ENCODE measurements around the gene PLCB1.

The PLCB1 gene

GRCh38 chr20:8865636-8866035 is 733.6 kb downstream of the PLCB1 start:
- no peaks in the 10 kb centered on the region for H3K36me3 ChIP-seq (ENCODE audit: control insufficient read depth in 2 of 2, insufficient read depth in 2 of 2, low read length in 2 of 2)
- H3K4me3 ChIP-seq (ENCODE audit: low read length in 2 of 2) = no peak overlapping the region
- no peak overlapping the region for H3K27ac ChIP-seq (ENCODE audit: low read depth in 2 of 2, low read length in 2 of 2)
- H3K9ac ChIP-seq (ENCODE audit: low read depth in 1 of 2, low read length in 2 of 2) = no peak overlapping the region
- no peaks in the 10 kb centered on the region for H3K9me3 ChIP-seq (ENCODE audit: control insufficient read depth in 2 of 2, low read length in 2 of 2)
- no peaks in the 10 kb centered on the region for H3K27me3 ChIP-seq (ENCODE audit: control insufficient read depth in 2 of 2, insufficient read depth in 2 of 2, low read length in 2 of 2)
- H3K4me1 ChIP-seq (ENCODE audit: control insufficient read depth in 2 of 2, insufficient read depth in 2 of 2, low read length in 2 of 2) = no peaks in the 10 kb centered on the region

GRCh38 chr20:8867038-8867740 is 735.1 kb downstream of the PLCB1 start:
- Histone ChIP-seq H3K27me3 (ENCODE audit: control insufficient read depth in 2 of 2, insufficient read depth in 2 of 2, low read length in 2 of 2) (no peaks in the 10 kb centered on the region), H3K27ac (ENCODE audit: low read depth in 2 of 2, low read length in 2 of 2) (no peak overlapping the region)

GRCh38 chr20:8870652-8871051 is 738.6 kb downstream of the PLCB1 start:
- H3K4me3 ChIP-seq (ENCODE audit: low read length in 2 of 2) = no peak overlapping the region
- no peaks in the 10 kb centered on the region for H3K27me3 ChIP-seq (ENCODE audit: control insufficient read depth in 2 of 2, insufficient read depth in 2 of 2, low read length in 2 of 2)
- H3K9me3 ChIP-seq (ENCODE audit: control insufficient read depth in 2 of 2, low read length in 2 of 2) = no peaks in the 10 kb centered on the region

More at GRCh38 chr20:8867038-8867740, 735.1 kb downstream of the PLCB1 start:
- Histone ChIP-seq H3K4me3 (ENCODE audit: low read length in 2 of 2) (no peak overlapping the region), H3K9ac (ENCODE audit: low read depth in 1 of 2, low read length in 2 of 2) (no peak overlapping the region), H3K36me3 (ENCODE audit: control insufficient read depth in 2 of 2, insufficient read depth in 2 of 2, low read length in 2 of 2) (no peaks in the 10 kb centered on the region), H3K9me3 (ENCODE audit: control insufficient read depth in 2 of 2, low read length in 2 of 2) (no peaks in the 10 kb centered on the region), H3K4me1 (ENCODE audit: control insufficient read depth in 2 of 2, insufficient read depth in 2 of 2, low read length in 2 of 2) (no peaks in the 10 kb centered on the region)

GRCh38 chr20:8874437-8874836 is 742.4 kb downstream of the PLCB1 start:
- Histone ChIP-seq H3K27ac (ENCODE audit: low read depth in 2 of 2, low read length in 2 of 2) (no peak overlapping the region), H3K9ac (ENCODE audit: low read depth in 1 of 2, low read length in 2 of 2) (no peak overlapping the region), H3K27me3 (ENCODE audit: control insufficient read depth in 2 of 2, insufficient read depth in 2 of 2, low read length in 2 of 2) (no peaks in the 10 kb centered on the region), H3K36me3 (ENCODE audit: control insufficient read depth in 2 of 2, insufficient read depth in 2 of 2, low read length in 2 of 2) (no peaks in the 10 kb centered on the region), H3K9me3 (ENCODE audit: control insufficient read depth in 2 of 2, low read length in 2 of 2) (no peaks in the 10 kb centered on the region), H3K4me3 (ENCODE audit: low read length in 2 of 2) (no peak overlapping the region), H3K4me1 (ENCODE audit: control insufficient read depth in 2 of 2, insufficient read depth in 2 of 2, low read length in 2 of 2) (peaks cover 0 to 3% of the 10 kb centered on the region in 2 donors)

More at GRCh38 chr20:8870652-8871051, 738.6 kb downstream of the PLCB1 start:
- Histone ChIP-seq H3K4me1 (ENCODE audit: control insufficient read depth in 2 of 2, insufficient read depth in 2 of 2, low read length in 2 of 2) (no peaks in the 10 kb centered on the region), H3K36me3 (ENCODE audit: control insufficient read depth in 2 of 2, insufficient read depth in 2 of 2, low read length in 2 of 2) (no peaks in the 10 kb centered on the region), H3K9ac (ENCODE audit: low read depth in 1 of 2, low read length in 2 of 2) (no peak overlapping the region), H3K27ac (ENCODE audit: low read depth in 2 of 2, low read length in 2 of 2) (no peak overlapping the region)

- H3K27me3 ChIP-seq (ENCODE audit: control insufficient read depth in 2 of 2, insufficient read depth in 2 of 2, low read length in 2 of 2) = no peaks in the 10 kb centered on the region
- H3K9ac ChIP-seq (ENCODE audit: low read depth in 1 of 2, low read length in 2 of 2) = no peak overlapping the region
These were observed 743.5 kb downstream of the PLCB1 start for GRCh38 chr20:8875586-8875985.

GRCh38 chr20:8876366-8876765 is 744.3 kb downstream of the PLCB1 start:
- Histone ChIP-seq H3K4me1 (ENCODE audit: control insufficient read depth in 2 of 2, insufficient read depth in 2 of 2, low read length in 2 of 2) (peaks cover 0 to 3% of the 10 kb centered on the region in 2 donors), H3K9me3 (ENCODE audit: control insufficient read depth in 2 of 2, low read length in 2 of 2) (no peaks in the 10 kb centered on the region), H3K27me3 (ENCODE audit: control insufficient read depth in 2 of 2, insufficient read depth in 2 of 2, low read length in 2 of 2) (no peaks in the 10 kb centered on the region), H3K4me3 (ENCODE audit: low read length in 2 of 2) (no peak overlapping the region), H3K27ac (ENCODE audit: low read depth in 2 of 2, low read length in 2 of 2) (no peak overlapping the region), H3K36me3 (ENCODE audit: control insufficient read depth in 2 of 2, insufficient read depth in 2 of 2, low read length in 2 of 2) (no peaks in the 10 kb centered on the region), H3K9ac (ENCODE audit: low read depth in 1 of 2, low read length in 2 of 2) (no peak overlapping the region)

More at GRCh38 chr20:8875586-8875985, 743.5 kb downstream of the PLCB1 start:
- Histone ChIP-seq H3K4me3 (ENCODE audit: low read length in 2 of 2) (no peak overlapping the region), H3K27ac (ENCODE audit: low read depth in 2 of 2, low read length in 2 of 2) (no peak overlapping the region), H3K4me1 (ENCODE audit: control insufficient read depth in 2 of 2, insufficient read depth in 2 of 2, low read length in 2 of 2) (peaks cover 0 to 3% of the 10 kb centered on the region in 2 donors), H3K9me3 (ENCODE audit: control insufficient read depth in 2 of 2, low read length in 2 of 2) (no peaks in the 10 kb centered on the region), H3K36me3 (ENCODE audit: control insufficient read depth in 2 of 2, insufficient read depth in 2 of 2, low read length in 2 of 2) (no peaks in the 10 kb centered on the region)

GRCh38 chr20:8877294-8877693 is 745.2 kb downstream of the PLCB1 start:
- Histone ChIP-seq H3K27ac (ENCODE audit: low read depth in 2 of 2, low read length in 2 of 2) (no peak overlapping the region), H3K36me3 (ENCODE audit: control insufficient read depth in 2 of 2, insufficient read depth in 2 of 2, low read length in 2 of 2) (no peaks in the 10 kb centered on the region), H3K4me3 (ENCODE audit: low read length in 2 of 2) (no peak overlapping the region), H3K27me3 (ENCODE audit: control insufficient read depth in 2 of 2, insufficient read depth in 2 of 2, low read length in 2 of 2) (no peaks in the 10 kb centered on the region), H3K4me1 (ENCODE audit: control insufficient read depth in 2 of 2, insufficient read depth in 2 of 2, low read length in 2 of 2) (peaks cover 0 to 3% of the 10 kb centered on the region in 2 donors), H3K9me3 (ENCODE audit: control insufficient read depth in 2 of 2, low read length in 2 of 2) (no peaks in the 10 kb centered on the region), H3K9ac (ENCODE audit: low read depth in 1 of 2, low read length in 2 of 2) (no peak overlapping the region)

- Histone ChIP-seq H3K27me3 (ENCODE audit: control insufficient read depth in 2 of 2, insufficient read depth in 2 of 2, low read length in 2 of 2) (no peaks in the 10 kb centered on the region), H3K4me1 (ENCODE audit: control insufficient read depth in 2 of 2, insufficient read depth in 2 of 2, low read length in 2 of 2) (peaks cover 0 to 3% of the 10 kb centered on the region in 2 donors), H3K4me3 (ENCODE audit: low read length in 2 of 2) (no peak overlapping the region), H3K36me3 (ENCODE audit: control insufficient read depth in 2 of 2, insufficient read depth in 2 of 2, low read length in 2 of 2) (no peaks in the 10 kb centered on the region), H3K9me3 (ENCODE audit: control insufficient read depth in 2 of 2, low read length in 2 of 2) (no peaks in the 10 kb centered on the region), H3K27ac (ENCODE audit: low read depth in 2 of 2, low read length in 2 of 2) (no peak overlapping the region), H3K9ac (ENCODE audit: low read depth in 1 of 2, low read length in 2 of 2) (no peak overlapping the region)
These were observed 747.6 kb downstream of the PLCB1 start for GRCh38 chr20:8879669-8880068.

GRCh38 chr20:8880085-8880853 is 748.2 kb downstream of the PLCB1 start:
- no peak overlapping the region for H3K9ac ChIP-seq (ENCODE audit: low read depth in 1 of 2, low read length in 2 of 2)
- no peak overlapping the region for H3K4me3 ChIP-seq (ENCODE audit: low read length in 2 of 2)
- H3K4me1 ChIP-seq (ENCODE audit: control insufficient read depth in 2 of 2, insufficient read depth in 2 of 2, low read length in 2 of 2) = peaks cover 0 to 3% of the 10 kb centered on the region in 2 donors
- H3K9me3 ChIP-seq (ENCODE audit: control insufficient read depth in 2 of 2, low read length in 2 of 2) = no peaks in the 10 kb centered on the region
- no peaks in the 10 kb centered on the region for H3K36me3 ChIP-seq (ENCODE audit: control insufficient read depth in 2 of 2, insufficient read depth in 2 of 2, low read length in 2 of 2)
- no peak overlapping the region for H3K27ac ChIP-seq (ENCODE audit: low read depth in 2 of 2, low read length in 2 of 2)
- no peaks in the 10 kb centered on the region for H3K27me3 ChIP-seq (ENCODE audit: control insufficient read depth in 2 of 2, insufficient read depth in 2 of 2, low read length in 2 of 2)

- no peaks in the 10 kb centered on the region for H3K27me3 ChIP-seq (ENCODE audit: control insufficient read depth in 2 of 2, insufficient read depth in 2 of 2, low read length in 2 of 2)
- no peaks in the 10 kb centered on the region for H3K9me3 ChIP-seq (ENCODE audit: control insufficient read depth in 2 of 2, low read length in 2 of 2)
- H3K4me3 ChIP-seq (ENCODE audit: low read length in 2 of 2) = no peak overlapping the region
- H3K36me3 ChIP-seq (ENCODE audit: control insufficient read depth in 2 of 2, insufficient read depth in 2 of 2, low read length in 2 of 2) = no peaks in the 10 kb centered on the region
- H3K27ac ChIP-seq (ENCODE audit: low read depth in 2 of 2, low read length in 2 of 2) = no peak overlapping the region
- H3K9ac ChIP-seq (ENCODE audit: low read depth in 1 of 2, low read length in 2 of 2) = no peak overlapping the region
- H3K4me1 ChIP-seq (ENCODE audit: control insufficient read depth in 2 of 2, insufficient read depth in 2 of 2, low read length in 2 of 2) = no peaks in the 10 kb centered on the region
These were observed 759.0 kb downstream of the PLCB1 start for GRCh38 chr20:8891039-8891438.
